NB4 (cell line): ENCODE data around the gene C11orf97.

ENCODE experiments used
- DNase-seq: peaks from one replicate; pipeline ENCODE4 v3.0.0; 2010; ENCODE audit warnings: low read depth
- H3K4me3 ChIP-seq: one replicate; pipeline ENCODE4 v1.5.1; 2011; ENCODE audit warnings: mild to moderate bottlenecking, low read depth, low read length, moderate library complexity
- CTCF ChIP-seq: IDR thresholded peaks from one replicate; pipeline ENCODE4 v1.5.1; 2012; ENCODE audit warnings: low read depth, low read length
- MAX ChIP-seq: IDR thresholded peaks from 2 replicates; pipeline ENCODE4 v1.6.1; 2011; ENCODE audit warnings: low read depth, low read length
- MYC ChIP-seq: IDR thresholded peaks from 2 replicates; pipeline ENCODE4 v1.6.1; 2011; ENCODE audit warnings: low read depth, low read length
- POLR2A ChIP-seq: IDR thresholded peaks from 2 replicates; pipeline ENCODE4 v1.6.1; 2011; ENCODE audit warnings: mild to moderate bottlenecking; ENCODE audit not compliant: insufficient read length; ENCODE audit errors: extremely low read depth

C11orf97 gene

GRCh38 chr11:94563848-94564467 is 51.7 kb downstream of the C11orf97 start:
- DNase-seq, result peak; percentile 72
- no peak for TF ChIP-seq MAX
- no peak for TF ChIP-seq MYC
- TF ChIP-seq POLR2A, result no peak
- no peak for TF ChIP-seq CTCF

GRCh38 chr11:94567181-94567670 is 55.0 kb downstream of the C11orf97 start, which contains the start of gene PIWIL4:
TSS of gene PIWIL4 (plus strand) at chr11:94567368. CDS start at chr11:94567519, 151 bp downstream.
- H3K4me3 ChIP-seq, result peak within 1 kb of the TSS; percentile 92
- peak; percentile 95 for DNase-seq
- peak; percentile 99 for TF ChIP-seq MAX
- no peak for TF ChIP-seq CTCF
- peak; percentile 97 for TF ChIP-seq POLR2A
- peak; percentile 100 for TF ChIP-seq MYC

More at GRCh38 chr11:94563848-94564467, 51.7 kb downstream of the C11orf97 start:
- peak overlapping the region; percentile 3 for H3K4me3 ChIP-seq

- TF ChIP-seq MAX (peak; percentile 91), CTCF (no peak), POLR2A (no peak), MYC (peak; percentile 89)
- DNase-seq, result peak; percentile 64
- peak overlapping the region; percentile 92 for H3K4me3 ChIP-seq
Observed at GRCh38 chr11:94568200-94568599, 55.9 kb downstream of the C11orf97 start.

- peak overlapping the region; percentile 92 for H3K4me3 ChIP-seq
- DNase-seq, result peak; percentile 66
- TF ChIP-seq MAX, result peak; percentile 72
- TF ChIP-seq MYC, result no peak
- TF ChIP-seq POLR2A, result peak; percentile 2
Observed at GRCh38 chr11:94568717-94569116, 56.5 kb downstream of the C11orf97 start.

- peak; percentile 49 for DNase-seq
- peak overlapping the region; percentile 27 for H3K4me3 ChIP-seq
Observed at GRCh38 chr11:94572975-94573374, 60.7 kb downstream of the C11orf97 start.

- peak; percentile 99 for DNase-seq
- H3K4me3 ChIP-seq, result peak overlapping the region; percentile 66
- TF ChIP-seq CTCF (no peak), POLR2A (peak; percentile 37), MAX (peak; percentile 88), MYC (peak; percentile 92)
Observed at GRCh38 chr11:94574193-94574961, 62.1 kb downstream of the C11orf97 start.
